ENCODE data around the gene PDE3B.
"Not testable (repeated sequence)": the region's sequence is repeated elsewhere in the genome, so short reads cannot be mapped to it uniquely, and the experiment has no call there.

PDE3B gene

GRCh38 chr11:14642453-14642852 is 1.2 kb upstream of the PDE3B start:
- DNase-seq = no peak

GRCh38 chr11:14642873-14643696 is 519 bp upstream of the PDE3B start:
- peak; percentile 16 for DNase-seq

GRCh38 chr11:14644226-14645014 is 816 bp downstream of the PDE3B start:
- DNase-seq = peak; percentile 64

- peak; percentile 43 for DNase-seq
Observed at GRCh38 chr11:14645015-14645912, 1.7 kb downstream of the PDE3B start.

- no peak for DNase-seq
Observed at GRCh38 chr11:14645985-14646900, 2.6 kb downstream of the PDE3B start.

GRCh38 chr11:14650064-14650463 is 6.5 kb downstream of the PDE3B start:
- no peak for DNase-seq

GRCh38 chr11:14653090-14653489 is 9.5 kb downstream of the PDE3B start:
- no peak for DNase-seq

GRCh38 chr11:14655435-14655834 is 11.8 kb downstream of the PDE3B start:
- DNase-seq = no peak

- DNase-seq = no peak
Observed at GRCh38 chr11:14656536-14657457, 13.2 kb downstream of the PDE3B start.

GRCh38 chr11:14657841-14658240 is 14.2 kb downstream of the PDE3B start:
- no peak for DNase-seq

- not testable (repeated sequence) for DNase-seq
Observed at GRCh38 chr11:14664926-14665325, 21.3 kb downstream of the PDE3B start.

- DNase-seq = not testable (repeated sequence)
Observed at GRCh38 chr11:14667329-14667728, 23.7 kb downstream of the PDE3B start.

GRCh38 chr11:14668731-14669301 is 25.2 kb downstream of the PDE3B start:
- DNase-seq = no peak

GRCh38 chr11:14669499-14669898 is 25.9 kb downstream of the PDE3B start:
- DNase-seq = no peak

- no peak for DNase-seq
Observed at GRCh38 chr11:14669958-14670357, 26.4 kb downstream of the PDE3B start.

GRCh38 chr11:14672635-14673034 is 29.0 kb downstream of the PDE3B start:
- DNase-seq = no peak

GRCh38 chr11:14673421-14673820 is 29.8 kb downstream of the PDE3B start:
- DNase-seq = no peak

- no peak for DNase-seq
Observed at GRCh38 chr11:14673824-14674405, 30.3 kb downstream of the PDE3B start.

- DNase-seq = no peak
Observed at GRCh38 chr11:14676068-14676467, 32.5 kb downstream of the PDE3B start.

- DNase-seq = no peak
Observed at GRCh38 chr11:14677146-14677545, 33.5 kb downstream of the PDE3B start.
